ENCODE measurements around the gene KRT37.
"Not testable (repeated sequence)": the region's sequence is repeated elsewhere in the genome, so short reads cannot be mapped to it uniquely, and the experiment has no call there.

The KRT37 gene

GRCh38 chr17:41394254-41394996 is 30.0 kb downstream of the KRT37 start:
- no peaks in the 10 kb centered on the region for H3K9me3 ChIP-seq (ENCODE audit: control insufficient read depth, insufficient read depth, low read length)
- H3K9ac ChIP-seq (ENCODE audit: low read depth, low read length) = no peak overlapping the region
- H3K27me3 ChIP-seq (ENCODE audit: control insufficient read depth, insufficient read depth, low read length) = no peaks in the 10 kb centered on the region
- H3K36me3 ChIP-seq (ENCODE audit: control insufficient read depth, insufficient read depth, low read length) = no peaks in the 10 kb centered on the region
- H3K4me1 ChIP-seq (ENCODE audit: control insufficient read depth, insufficient read depth, low read length) = no peaks in the 10 kb centered on the region
- H3K4me3 ChIP-seq (ENCODE audit: low read depth, low read length) = no peak overlapping the region
- no peak overlapping the region for H3K27ac ChIP-seq (ENCODE audit: low read depth, low read length)

- Histone ChIP-seq H3K9ac (ENCODE audit: low read depth, low read length) (no peak overlapping the region), H3K9me3 (ENCODE audit: control insufficient read depth, insufficient read depth, low read length) (no peaks in the 10 kb centered on the region), H3K4me3 (ENCODE audit: low read depth, low read length) (no peak overlapping the region), H3K27me3 (ENCODE audit: control insufficient read depth, insufficient read depth, low read length) (no peaks in the 10 kb centered on the region), H3K27ac (ENCODE audit: low read depth, low read length) (no peak overlapping the region), H3K4me1 (ENCODE audit: control insufficient read depth, insufficient read depth, low read length) (no peaks in the 10 kb centered on the region), H3K36me3 (ENCODE audit: control insufficient read depth, insufficient read depth, low read length) (no peaks in the 10 kb centered on the region)
These were observed 30.6 kb downstream of the KRT37 start for GRCh38 chr17:41393826-41394225.

- no peaks in the 10 kb centered on the region for H3K9me3 ChIP-seq (ENCODE audit: control insufficient read depth, insufficient read depth, low read length)
- H3K4me3 ChIP-seq (ENCODE audit: low read depth, low read length) = no peak overlapping the region
- no peaks in the 10 kb centered on the region for H3K4me1 ChIP-seq (ENCODE audit: control insufficient read depth, insufficient read depth, low read length)
- H3K36me3 ChIP-seq (ENCODE audit: control insufficient read depth, insufficient read depth, low read length) = no peaks in the 10 kb centered on the region
- H3K27me3 ChIP-seq (ENCODE audit: control insufficient read depth, insufficient read depth, low read length) = no peaks in the 10 kb centered on the region
- no peak overlapping the region for H3K9ac ChIP-seq (ENCODE audit: low read depth, low read length)
- H3K27ac ChIP-seq (ENCODE audit: low read depth, low read length) = no peak overlapping the region
These were observed 31.1 kb downstream of the KRT37 start for GRCh38 chr17:41393294-41393693.

GRCh38 chr17:41392278-41392677 is 32.1 kb downstream of the KRT37 start:
- H3K27ac ChIP-seq (ENCODE audit: low read depth, low read length) = no peak overlapping the region

GRCh38 chr17:41391535-41391934 is 32.9 kb downstream of the KRT37 start:
- Histone ChIP-seq H3K9ac (ENCODE audit: low read depth, low read length) (no peak overlapping the region), H3K4me3 (ENCODE audit: low read depth, low read length) (no peak overlapping the region), H3K9me3 (ENCODE audit: control insufficient read depth, insufficient read depth, low read length) (no peaks in the 10 kb centered on the region), H3K27me3 (ENCODE audit: control insufficient read depth, insufficient read depth, low read length) (no peaks in the 10 kb centered on the region), H3K27ac (ENCODE audit: low read depth, low read length) (no peak overlapping the region), H3K4me1 (ENCODE audit: control insufficient read depth, insufficient read depth, low read length) (no peaks in the 10 kb centered on the region), H3K36me3 (ENCODE audit: control insufficient read depth, insufficient read depth, low read length) (no peaks in the 10 kb centered on the region)

More at GRCh38 chr17:41392278-41392677, 32.1 kb downstream of the KRT37 start:
- Histone ChIP-seq H3K36me3 (ENCODE audit: control insufficient read depth, insufficient read depth, low read length) (no peaks in the 10 kb centered on the region), H3K4me3 (ENCODE audit: low read depth, low read length) (no peak overlapping the region), H3K9ac (ENCODE audit: low read depth, low read length) (no peak overlapping the region), H3K27me3 (ENCODE audit: control insufficient read depth, insufficient read depth, low read length) (no peaks in the 10 kb centered on the region), H3K9me3 (ENCODE audit: control insufficient read depth, insufficient read depth, low read length) (no peaks in the 10 kb centered on the region), H3K4me1 (ENCODE audit: control insufficient read depth, insufficient read depth, low read length) (no peaks in the 10 kb centered on the region)

GRCh38 chr17:41390411-41390938 is 33.9 kb downstream of the KRT37 start:
- Histone ChIP-seq H3K4me3 (ENCODE audit: low read depth, low read length) (no peak overlapping the region), H3K4me1 (ENCODE audit: control insufficient read depth, insufficient read depth, low read length) (no peaks in the 10 kb centered on the region), H3K36me3 (ENCODE audit: control insufficient read depth, insufficient read depth, low read length) (no peaks in the 10 kb centered on the region), H3K9me3 (ENCODE audit: control insufficient read depth, insufficient read depth, low read length) (no peaks in the 10 kb centered on the region), H3K27ac (ENCODE audit: low read depth, low read length) (no peak overlapping the region), H3K27me3 (ENCODE audit: control insufficient read depth, insufficient read depth, low read length) (no peaks in the 10 kb centered on the region), H3K9ac (ENCODE audit: low read depth, low read length) (no peak overlapping the region)

GRCh38 chr17:41387670-41388069 is 36.7 kb downstream of the KRT37 start:
- H3K9ac ChIP-seq (ENCODE audit: low read depth, low read length) = no peak overlapping the region
- no peaks in the 10 kb centered on the region for H3K9me3 ChIP-seq (ENCODE audit: control insufficient read depth, insufficient read depth, low read length)
- H3K27ac ChIP-seq (ENCODE audit: low read depth, low read length) = no peak overlapping the region
- no peaks in the 10 kb centered on the region for H3K36me3 ChIP-seq (ENCODE audit: control insufficient read depth, insufficient read depth, low read length)
- H3K4me3 ChIP-seq (ENCODE audit: low read depth, low read length) = no peak overlapping the region
- no peaks in the 10 kb centered on the region for H3K4me1 ChIP-seq (ENCODE audit: control insufficient read depth, insufficient read depth, low read length)
- H3K27me3 ChIP-seq (ENCODE audit: control insufficient read depth, insufficient read depth, low read length) = no peaks in the 10 kb centered on the region

GRCh38 chr17:41386227-41386626 is 38.2 kb downstream of the KRT37 start:
- no peak overlapping the region for H3K9ac ChIP-seq (ENCODE audit: low read depth, low read length)
- H3K4me3 ChIP-seq (ENCODE audit: low read depth, low read length) = no peak overlapping the region
- H3K9me3 ChIP-seq (ENCODE audit: control insufficient read depth, insufficient read depth, low read length) = no peaks in the 10 kb centered on the region
- no peaks in the 10 kb centered on the region for H3K4me1 ChIP-seq (ENCODE audit: control insufficient read depth, insufficient read depth, low read length)
- H3K36me3 ChIP-seq (ENCODE audit: control insufficient read depth, insufficient read depth, low read length) = no peaks in the 10 kb centered on the region
- H3K27me3 ChIP-seq (ENCODE audit: control insufficient read depth, insufficient read depth, low read length) = no peaks in the 10 kb centered on the region
- no peak overlapping the region for H3K27ac ChIP-seq (ENCODE audit: low read depth, low read length)

- Histone ChIP-seq H3K9me3 (ENCODE audit: control insufficient read depth, insufficient read depth, low read length) (no peaks in the 10 kb centered on the region), H3K4me3 (ENCODE audit: low read depth, low read length) (no peak overlapping the region), H3K4me1 (ENCODE audit: control insufficient read depth, insufficient read depth, low read length) (no peaks in the 10 kb centered on the region), H3K9ac (ENCODE audit: low read depth, low read length) (no peak overlapping the region), H3K27ac (ENCODE audit: low read depth, low read length) (no peak overlapping the region), H3K36me3 (ENCODE audit: control insufficient read depth, insufficient read depth, low read length) (no peaks in the 10 kb centered on the region), H3K27me3 (ENCODE audit: control insufficient read depth, insufficient read depth, low read length) (no peaks in the 10 kb centered on the region)
These were observed 40.7 kb downstream of the KRT37 start for GRCh38 chr17:41383690-41384089.

- no peaks in the 10 kb centered on the region for H3K27me3 ChIP-seq (ENCODE audit: control insufficient read depth, insufficient read depth, low read length)
- H3K36me3 ChIP-seq (ENCODE audit: control insufficient read depth, insufficient read depth, low read length) = no peaks in the 10 kb centered on the region
- H3K9ac ChIP-seq (ENCODE audit: low read depth, low read length) = no peak overlapping the region
- H3K27ac ChIP-seq (ENCODE audit: low read depth, low read length) = no peak overlapping the region
- H3K4me3 ChIP-seq (ENCODE audit: low read depth, low read length) = no peak overlapping the region
- H3K9me3 ChIP-seq (ENCODE audit: control insufficient read depth, insufficient read depth, low read length) = no peaks in the 10 kb centered on the region
- H3K4me1 ChIP-seq (ENCODE audit: control insufficient read depth, insufficient read depth, low read length) = 0 out of 2 replicates have a peak, but pooled peaks cover 3% of the 10 kb centered on the region
These were observed 42.0 kb downstream of the KRT37 start for GRCh38 chr17:41382394-41382793.

GRCh38 chr17:41381943-41382342 is 42.4 kb downstream of the KRT37 start, which contains the start of gene KRT34:
Gene KRT34, minus strand, starts transcription at chr17:41382306. Its CDS starts 60 bp downstream, at chr17:41382246.
- not testable (repeated sequence) for H3K36me3 ChIP-seq (ENCODE audit: control insufficient read depth, insufficient read depth, low read length); H3K9ac ChIP-seq (ENCODE audit: low read depth, low read length); H3K4me1 ChIP-seq (ENCODE audit: control insufficient read depth, insufficient read depth, low read length); H3K27ac ChIP-seq (ENCODE audit: low read depth, low read length); H3K9me3 ChIP-seq (ENCODE audit: control insufficient read depth, insufficient read depth, low read length); H3K27me3 ChIP-seq (ENCODE audit: control insufficient read depth, insufficient read depth, low read length); H3K4me3 ChIP-seq (ENCODE audit: low read depth, low read length)

Measured in HUES48 (cell line).